Ovary (tissue), 9 donors: ENCODE results near the gene UNC5A. TPM values are rescaled to one million over a fixed set of nuclear protein-coding genes. Genes with fewer than 3 reads are reported as not detected.

ENCODE experiments used
- DNase-seq, 5 donors: peaks; one replicate each; pipeline ENCODE4 v3.0.0-alpha.2; 2019 to 2020
- H3K27ac ChIP-seq, 2 donors: fragments of 200-600 bp; one replicate each; pipeline versions ENCODE4 v1.5.1 to v1.8.0; 2019 to 2022
- H3K27me3 ChIP-seq: fragments of 200-600 bp; one replicate; pipeline ENCODE4 v1.8.0; 2022
- H3K36me3 ChIP-seq: fragments of 200-600 bp; sonication (generic); one replicate; pipeline ENCODE4 v1.5.1; 2019
- H3K4me1 ChIP-seq: one replicate; pipeline ENCODE4 v1.8.1; 2013; ENCODE audit warnings: mild to moderate bottlenecking, moderate library complexity; ENCODE audit not compliant: insufficient read depth
- H3K4me3 ChIP-seq: fragments of 200-600 bp; sonication (generic); one replicate; pipeline ENCODE4 v1.5.1; 2017
- H3K9me3 ChIP-seq, 2 donors: fragments of 200-600 bp in 1 of 2; sonication (generic) in 1 of 2; one replicate each; pipeline versions ENCODE4 v1.5.1 to v1.8.1; 2013 to 2019; ENCODE audit warnings: mild to moderate bottlenecking in 1 of 2, moderate library complexity in 1 of 2
- CTCF ChIP-seq, 3 donors: fragments of 450-650 bp in 2 of 3; fragments of 200-600 bp in 1 of 3; IDR thresholded peaks; one replicate each; pipeline versions ENCODE4 v1.5.1 to v1.8.0; 2016 to 2022; ENCODE audit warnings: antibody characterized with exemption in 3 of 3, mild to moderate bottlenecking in 1 of 3
- EP300 ChIP-seq: sonication (generic); formaldehyde crosslinking; IDR thresholded peaks from one replicate; pipeline ENCODE4 v1.6.1; 2017; ENCODE audit warnings: antibody characterized with exemption
- POLR2A ChIP-seq: fragments of 450-650 bp; IDR thresholded peaks from one replicate; pipeline ENCODE4 v1.6.1; 2017; ENCODE audit warnings: antibody characterized with exemption, mild to moderate bottlenecking, moderate library complexity
- WGBS, 3 donors: extraction: QIAGEN DNeasy Blood & Tissue Kit in 1 of 3; methylation state at CpG; one replicate each; pipeline versions ENCODE4 v1.1.5 to v1.1.7; 2013 to 2017; 5-methylcytosine and 5-hydroxymethylcytosine counted together
- intact Hi-C, 4 donors: fragments of 100-400 bp; cut with DNase I; formaldehyde crosslinking; loops; one replicate each; pipeline versions ENCODE4 v1.11.0 to v1.15.1; 2022 to 2023
- polyA plus RNA-seq, 2 donors: library from polyadenylated mRNA; stranded (reverse); fragments of 200-250 nt in 1 of 2; fragments of 350-450 nt in 1 of 2; fragmentation: Illumina TruSeq in 1 of 2; extraction: RNeasy Lipid Tissue Mini Kit (QIAGEN cat#74804) in 1 of 2; gene quantifications; one replicate each; pipeline ENCODE4 v1.2.3, GENCODE V29; 2013 to 2014
- total RNA-seq, 7 donors: library from RNA; depleted of rRNA in 2 of 7; stranded (reverse); fragments of >200 nt in 2 of 7; fragmentation: NEBNext Ultra II Directional in 3 of 7; extraction: Animal tissue kit (Norgen Biotek cat#: 25700) in 3 of 7; gene quantifications; one replicate each; pipeline versions ENCODE4 v1.1.0 to v1.2.4, GENCODE V29; 2016 to 2023
- donor health status: DM: no; HTN: no; CAD: no; lungs with moderate emphysema.
- donor health status: DM: no; HTN: no; CAD: no.
- donor health status: Bipolar disorder and iron deficiency.
- donor health status: DM: yes; HTN: yes; CAD: no.
- donor health status: DM: no; HTN: no; CAD: no.
- donor health status: DM: yes; HTN: yes; CAD: no.

Gene UNC5A
- total and polyA plus RNA-seq, 9 donors, result 0.08 to 0.82 (median 0.26) TPM; not detected in 1

GRCh38 chr5:176768174-176768970 is 42.0 kb upstream of the UNC5A start:
- intact Hi-C loops, result no loop called here
- Histone ChIP-seq H3K4me3 (no peak overlapping the region), H3K9me3 (peaks cover 0 to 4% of the 10 kb centered on the region in 2 donors), H3K27me3 (no peaks in the 10 kb centered on the region), H3K4me1 (no peaks in the 10 kb centered on the region), H3K36me3 (no peaks in the 10 kb centered on the region), H3K27ac (no peak overlapping the region)
- TF ChIP-seq EP300 (no peak), POLR2A (no peak), CTCF (IDR thresholded peaks at IDR 0.05) (no peak)
- DNase-seq, result no peak
- WGBS, 3 donors, result 63 to 70% (median 64%) methylated on average over 10 of the region's 10 CpGs

GRCh38 chr5:176769911-176770310 is 40.4 kb upstream of the UNC5A start:
- Histone ChIP-seq H3K9me3 (no peaks in the 10 kb centered on the region), H3K4me3 (no peak overlapping the region), H3K36me3 (no peaks in the 10 kb centered on the region), H3K27me3 (no peaks in the 10 kb centered on the region), H3K27ac (no peak overlapping the region), H3K4me1 (no peaks in the 10 kb centered on the region)
- DNase-seq, result no peak
- 72 to 79% (median 78%) methylated on average over 9 of the region's 9 CpGs for WGBS, 3 donors
- TF ChIP-seq EP300, result no peak
- TF ChIP-seq CTCF (IDR thresholded peaks at IDR 0.05), result no peak
- TF ChIP-seq POLR2A, result no peak
- intact Hi-C loops, result no loop called here

- intact Hi-C loops, result no loop called here
- Histone ChIP-seq H3K4me3 (no peak overlapping the region), H3K27me3 (no peaks in the 10 kb centered on the region), H3K27ac (no peak overlapping the region), H3K9me3 (no peaks in the 10 kb centered on the region), H3K4me1 (no peaks in the 10 kb centered on the region), H3K36me3 (no peaks in the 10 kb centered on the region)
- WGBS, 3 donors, result 87 to 94% (median 91%) methylated on average over 8 of the region's 8 CpGs
- TF ChIP-seq CTCF (IDR thresholded peaks at IDR 0.05) (no peak), POLR2A (no peak), EP300 (no peak)
- no peak for DNase-seq
These were observed 39.9 kb upstream of the UNC5A start for GRCh38 chr5:176770431-176770830.

- Histone ChIP-seq H3K4me3 (no peak overlapping the region), H3K4me1 (no peaks in the 10 kb centered on the region), H3K27me3 (no peaks in the 10 kb centered on the region), H3K27ac (no peak overlapping the region), H3K9me3 (no peaks in the 10 kb centered on the region), H3K36me3 (no peaks in the 10 kb centered on the region)
- intact Hi-C loops, result no loop called here
- no peak for DNase-seq
- TF ChIP-seq CTCF (IDR thresholded peaks at IDR 0.05), result no peak
- TF ChIP-seq POLR2A, result no peak
- TF ChIP-seq EP300, result no peak
- WGBS, 3 donors, result 84 to 89% (median 84%) methylated on average over 8 of the region's 8 CpGs
These were observed 39.1 kb upstream of the UNC5A start for GRCh38 chr5:176771102-176771845.
